Ishikawa (cell line): ENCODE measurements around the gene HNF1B.

Experiments used
- CEBPB ChIP-seq: IDR thresholded peaks from 2 replicates; pipeline ENCODE4 v1.6.1; 2012
- CREB1 ChIP-seq: IDR thresholded peaks from 2 replicates; pipeline ENCODE4 v1.6.1; 2012; ENCODE audit warnings: low read depth
- EGR1 ChIP-seq: IDR thresholded peaks from 2 replicates; pipeline ENCODE4 v1.6.1; 2012
- EP300 ChIP-seq: IDR thresholded peaks from 2 replicates; pipeline ENCODE4 v1.6.1; 2012; ENCODE audit warnings: borderline replicate concordance
- FOXM1 ChIP-seq: IDR thresholded peaks from 2 replicates; pipeline ENCODE4 v1.6.1; 2012; ENCODE audit warnings: low read depth, borderline replicate concordance
- NFIC ChIP-seq: IDR thresholded peaks from 2 replicates; pipeline ENCODE4 v1.6.1; 2012
- RAD21 ChIP-seq: IDR thresholded peaks from 2 replicates; pipeline ENCODE4 v1.6.1; 2012; ENCODE audit warnings: low read depth
- REST ChIP-seq: IDR thresholded peaks from 2 replicates; pipeline ENCODE4 v1.6.1; 2012; ENCODE audit warnings: low read depth, mild to moderate bottlenecking
- TAF1 ChIP-seq: IDR thresholded peaks from 2 replicates; pipeline ENCODE4 v1.6.1; 2012; ENCODE audit warnings: low read depth, mild to moderate bottlenecking
- TCF12 ChIP-seq: IDR thresholded peaks from 2 replicates; pipeline ENCODE4 v1.6.1; 2012; ENCODE audit warnings: low read depth
- TEAD4 ChIP-seq: IDR thresholded peaks from 2 replicates; pipeline ENCODE4 v1.6.1; 2012
- YY1 ChIP-seq: IDR thresholded peaks from 2 replicates; pipeline ENCODE4 v1.6.1; 2012; ENCODE audit warnings: low read depth
- ZBTB7A ChIP-seq: IDR thresholded peaks from 2 replicates; pipeline ENCODE4 v1.6.1; 2012; ENCODE audit warnings: low read depth
- TF ChIP-seq, protein P1 (sequence below): IDR thresholded peaks from 2 replicates; pipeline ENCODE4 v1.6.1; 2012

DNA sequence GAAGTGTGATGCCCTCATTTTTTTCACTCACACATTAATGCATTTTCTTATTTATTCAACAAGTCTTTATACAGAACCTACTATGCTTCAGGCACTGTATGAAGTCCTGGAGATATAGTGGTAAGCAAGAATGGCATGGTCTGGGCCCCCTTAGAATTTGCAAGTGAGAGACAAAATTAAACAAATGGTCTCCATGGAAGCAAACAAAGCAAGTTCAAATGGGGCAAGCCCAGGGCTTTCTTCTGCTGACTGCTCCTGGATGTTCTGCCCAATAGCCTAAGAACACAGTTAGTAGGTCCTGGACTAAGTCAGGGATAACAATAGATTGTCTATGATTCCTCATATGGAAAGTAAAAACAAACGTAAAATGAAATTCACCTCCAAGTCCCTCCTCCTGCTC, 70.3 kb downstream of the HNF1B start:
- no peak for TF ChIP-seq NFIC
- TF ChIP-seq REST, result no peak
- no peak for TF ChIP-seq RAD21
- TF ChIP-seq TAF1, result no peak
- TF ChIP-seq YY1, result no peak
- no peak for TF ChIP-seq EP300
- no peak for TF ChIP-seq TEAD4
- TF ChIP-seq, protein P1, sequence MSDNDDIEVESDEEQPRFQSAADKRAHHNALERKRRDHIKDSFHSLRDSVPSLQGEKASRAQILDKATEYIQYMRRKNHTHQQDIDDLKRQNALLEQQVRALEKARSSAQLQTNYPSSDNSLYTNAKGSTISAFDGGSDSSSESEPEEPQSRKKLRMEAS, result no peak
- no peak for TF ChIP-seq FOXM1
- TF ChIP-seq EGR1, result no peak
- TF ChIP-seq CREB1, result no peak
- TF ChIP-seq TCF12, result no peak
- TF ChIP-seq CEBPB, result no peak
- TF ChIP-seq ZBTB7A, result no peak
